ENCODE measurements around the gene LBR.

The LBR gene

DNA sequence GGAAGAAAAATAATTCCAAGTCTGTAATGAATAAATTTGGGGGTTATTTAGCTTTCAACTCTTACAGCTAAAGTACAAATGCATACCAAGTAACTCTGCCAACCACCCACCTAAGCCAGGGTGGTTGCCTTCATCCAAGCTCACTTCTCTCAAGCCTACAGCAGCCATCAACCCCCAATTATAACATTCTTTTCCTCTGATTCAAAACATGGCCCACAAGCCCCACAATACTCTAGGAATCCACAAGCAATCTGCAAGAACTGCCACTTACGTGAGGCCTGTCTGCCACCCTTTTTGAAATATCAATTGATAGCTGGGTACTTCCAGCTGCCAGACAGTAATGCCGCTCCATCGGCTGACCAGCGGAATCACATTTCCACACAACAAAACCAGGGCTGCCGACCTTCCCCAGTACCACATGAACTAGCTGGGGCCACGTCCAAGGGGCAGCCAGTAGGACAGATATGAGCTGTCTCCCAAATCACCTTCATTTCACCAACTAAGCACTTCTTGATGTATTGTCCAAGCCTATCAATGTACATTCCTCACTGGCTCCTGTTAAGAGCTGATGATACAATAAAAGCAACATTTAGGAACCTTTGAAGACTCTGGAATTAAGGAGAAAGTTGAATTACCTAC, 3.2 kb downstream of the LBR start:
- DNase-seq (ENCODE audit: extremely low read depth in 1 of 2, low read depth in 1 of 2): no peak

DNA sequence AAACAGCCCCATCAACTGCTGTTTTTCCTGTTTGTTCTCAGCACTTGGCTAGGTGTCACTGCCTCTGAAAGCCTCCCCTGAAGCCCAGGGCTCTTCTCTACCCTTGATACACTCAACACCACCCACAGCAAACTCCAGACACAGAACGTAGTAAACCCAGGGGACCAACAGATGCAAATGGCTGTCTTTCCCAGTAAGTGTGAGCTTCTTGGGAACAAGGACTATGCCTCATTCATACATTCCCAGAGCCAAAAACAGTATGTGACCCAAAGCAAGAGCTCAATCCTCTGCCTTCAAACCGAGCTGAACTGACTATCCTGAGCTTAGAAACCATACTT, 4.4 kb downstream of the LBR start:
- DNase-seq (ENCODE audit: extremely low read depth in 1 of 2, low read depth in 1 of 2): no peak

DNA sequence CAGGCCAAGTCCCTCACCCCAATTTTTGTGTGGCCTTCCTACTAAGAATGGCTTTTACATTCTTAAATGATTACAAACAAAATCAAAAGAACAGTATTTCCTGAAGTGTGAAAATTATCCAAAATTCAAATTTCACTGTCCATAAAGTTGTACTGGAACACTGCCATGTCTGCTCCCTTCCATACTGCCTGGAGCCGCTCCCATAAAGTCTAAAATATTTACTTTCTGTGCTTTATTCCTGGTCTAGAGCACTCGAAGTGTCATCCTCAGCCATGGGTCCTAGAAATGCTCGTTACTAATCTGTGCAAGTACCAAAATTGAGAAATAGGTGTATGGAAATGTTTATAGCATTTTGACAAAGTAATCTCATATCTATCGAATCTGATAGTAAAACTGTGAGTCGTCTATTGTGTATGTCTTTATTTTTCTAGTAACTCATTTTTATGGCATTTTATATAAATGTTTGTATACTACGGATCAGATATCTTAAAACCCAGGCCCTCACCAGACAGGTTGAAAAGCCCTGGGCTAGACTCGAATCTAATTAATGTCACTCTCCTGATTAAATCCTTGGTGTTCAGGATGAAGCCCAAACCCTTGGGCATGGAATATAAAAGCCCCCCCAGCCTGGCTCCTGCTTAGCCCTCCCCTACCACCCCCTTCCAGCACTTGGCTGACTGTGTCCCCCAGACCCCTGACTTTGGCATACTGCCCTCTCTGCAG, 4.9 kb downstream of the LBR start:
- DNase-seq (ENCODE audit: extremely low read depth in 1 of 2, low read depth in 1 of 2): no peak

DNA sequence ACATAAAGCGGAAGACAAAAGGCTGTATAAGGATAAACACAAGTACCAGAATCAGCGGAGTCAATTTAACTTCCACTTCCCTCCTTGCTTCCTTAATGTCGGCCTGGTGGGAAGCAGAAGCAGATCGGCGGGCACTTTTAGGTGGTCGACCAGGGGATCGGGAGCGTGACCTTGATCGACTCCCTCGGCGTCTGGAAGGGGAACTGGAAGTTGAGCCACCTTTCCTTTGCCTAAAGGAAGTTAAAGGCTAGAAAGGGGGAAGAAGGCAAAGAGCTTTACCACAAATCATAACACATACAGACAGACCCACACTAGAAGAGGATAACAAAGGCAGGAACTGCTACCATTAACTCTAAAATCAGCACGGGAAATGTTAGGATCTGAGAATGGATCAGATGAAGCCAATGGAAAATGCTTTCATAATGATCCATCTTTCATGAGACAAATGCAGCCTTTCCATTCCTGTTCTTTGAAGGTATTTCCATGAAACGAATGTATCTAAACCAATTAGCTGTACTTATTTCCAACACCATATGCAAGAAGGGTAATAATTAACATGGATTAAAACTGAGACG, 5.7 kb downstream of the LBR start:
- no peak for DNase-seq (ENCODE audit: extremely low read depth in 1 of 2, low read depth in 1 of 2)

DNA sequence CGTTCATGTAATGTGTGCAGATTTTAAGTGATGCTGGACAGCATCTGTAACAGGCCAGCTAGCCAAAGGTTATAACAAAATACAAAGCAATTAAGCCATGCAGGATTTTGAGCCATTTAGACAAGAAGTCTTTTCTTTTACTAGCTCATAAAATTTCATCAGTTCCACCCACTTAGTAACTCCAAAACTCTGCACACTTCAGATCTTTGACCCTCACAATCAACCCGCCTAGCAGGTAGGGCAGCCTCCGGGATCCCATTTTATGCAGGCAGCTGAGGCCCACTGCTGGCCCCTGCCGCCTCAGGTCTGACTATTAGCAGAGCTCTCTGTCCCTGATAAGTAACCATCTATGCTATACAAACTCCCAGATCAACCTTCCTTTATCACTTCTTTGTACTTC, 9.2 kb downstream of the LBR start:
- no peak for DNase-seq (ENCODE audit: extremely low read depth in 1 of 2, low read depth in 1 of 2)

DNA sequence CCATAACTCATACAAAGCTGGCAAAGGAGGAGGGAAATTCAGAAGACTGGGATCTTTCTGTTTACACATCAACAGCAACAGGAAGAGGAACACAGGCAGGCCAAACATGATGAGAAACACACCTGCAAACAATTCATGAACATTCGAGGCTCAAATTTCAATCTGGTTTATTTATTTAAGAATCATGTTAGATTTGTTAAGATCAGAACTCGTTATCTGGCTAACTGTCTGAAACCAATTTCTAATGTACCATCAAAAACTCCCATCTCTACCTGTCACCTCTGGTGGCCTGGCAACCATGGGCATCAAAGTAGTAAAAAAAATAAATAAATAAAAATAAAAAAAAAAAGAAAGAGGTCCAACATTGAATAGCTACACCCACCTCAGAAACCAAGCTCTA, 9.8 kb downstream of the LBR start:
- no peak for DNase-seq (ENCODE audit: extremely low read depth in 1 of 2, low read depth in 1 of 2)

DNA sequence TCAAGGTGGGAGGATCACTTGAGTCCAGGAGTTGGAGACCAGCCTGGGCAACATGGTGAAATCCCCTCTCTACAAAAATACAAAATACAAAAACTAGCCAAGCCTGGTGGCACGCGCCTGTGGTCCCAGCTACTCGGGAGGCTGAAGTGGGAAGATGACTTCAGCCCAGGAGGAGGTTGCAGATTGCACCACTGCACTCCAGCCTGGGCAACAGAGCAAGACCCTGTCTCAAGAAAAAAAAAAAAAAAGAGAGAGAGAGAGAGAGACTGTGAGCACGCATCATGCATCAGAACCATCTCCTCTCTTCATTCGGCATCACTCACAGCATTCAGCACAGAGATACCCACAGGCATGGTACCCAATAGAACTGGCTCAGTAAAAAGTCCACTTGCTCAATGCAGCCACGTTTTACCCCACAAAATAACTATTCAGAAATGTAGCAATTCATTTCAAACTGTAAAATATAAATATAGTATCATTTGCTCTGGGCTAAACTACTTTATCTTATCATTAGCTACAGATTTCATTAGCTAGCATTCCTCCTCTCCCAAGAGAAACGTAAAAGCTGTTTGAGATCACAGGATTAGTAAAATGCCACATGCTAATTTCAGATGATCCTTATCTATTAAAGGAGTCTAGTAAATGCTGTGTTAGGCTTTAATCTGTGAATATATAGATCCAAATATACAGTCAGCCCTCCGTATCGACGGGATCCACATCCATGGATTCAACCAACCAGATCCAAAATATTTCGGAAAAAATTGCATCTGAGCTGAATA, 11.7 kb downstream of the LBR start:
- no peak for DNase-seq (ENCODE audit: extremely low read depth in 1 of 2, low read depth in 1 of 2)

DNA sequence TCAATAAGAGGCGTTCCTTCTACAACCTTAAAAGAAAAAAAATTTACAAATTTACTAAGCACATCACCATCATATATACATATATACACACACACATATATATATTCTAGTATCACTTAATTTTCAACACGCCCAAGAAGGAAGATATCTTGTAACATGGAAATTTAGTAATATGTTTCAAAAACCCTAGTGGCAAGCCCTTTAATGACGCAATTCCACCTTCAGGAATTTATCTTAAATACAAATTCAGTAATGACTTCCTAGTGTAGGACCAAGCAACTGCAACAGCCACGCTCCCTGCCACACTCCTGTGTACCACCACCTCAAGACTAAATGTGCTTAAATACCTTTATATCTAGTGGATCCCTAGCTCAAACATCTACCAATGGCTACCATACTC, 12.5 kb downstream of the LBR start:
- DNase-seq (ENCODE audit: extremely low read depth in 1 of 2, low read depth in 1 of 2): no peak

DNA sequence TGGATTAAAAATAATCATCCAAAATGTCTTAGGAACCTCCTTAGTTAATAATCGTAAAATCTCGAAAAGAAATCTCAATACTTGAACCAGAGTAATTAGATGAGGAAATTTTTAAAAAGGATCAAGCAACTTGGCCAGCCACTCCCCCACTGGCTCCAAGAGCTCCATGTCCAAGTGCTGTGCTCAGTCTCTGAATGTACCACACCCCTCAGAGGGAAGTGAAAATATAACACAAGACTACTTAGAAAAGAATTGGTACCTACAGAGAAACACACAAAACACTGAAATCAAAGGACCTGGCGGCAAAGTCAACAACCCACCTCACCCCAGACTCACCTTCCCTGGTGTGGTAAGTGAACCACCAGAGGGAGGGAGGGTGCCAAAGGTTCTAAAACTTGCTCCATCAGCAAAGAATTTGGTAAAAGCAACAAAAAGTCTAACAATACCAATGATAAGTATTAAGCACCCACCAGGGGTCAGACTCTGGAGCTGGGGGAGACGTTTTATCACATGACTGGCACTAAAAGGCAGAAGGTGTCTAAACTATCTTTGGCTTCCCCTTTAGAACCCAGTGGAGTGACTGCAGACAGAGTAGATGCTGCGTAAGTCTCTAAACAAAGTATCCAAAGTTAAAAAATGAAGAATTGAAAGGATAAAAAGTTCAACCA, 14.0 kb downstream of the LBR start:
- DNase-seq (ENCODE audit: extremely low read depth in 1 of 2, low read depth in 1 of 2): no peak

DNA sequence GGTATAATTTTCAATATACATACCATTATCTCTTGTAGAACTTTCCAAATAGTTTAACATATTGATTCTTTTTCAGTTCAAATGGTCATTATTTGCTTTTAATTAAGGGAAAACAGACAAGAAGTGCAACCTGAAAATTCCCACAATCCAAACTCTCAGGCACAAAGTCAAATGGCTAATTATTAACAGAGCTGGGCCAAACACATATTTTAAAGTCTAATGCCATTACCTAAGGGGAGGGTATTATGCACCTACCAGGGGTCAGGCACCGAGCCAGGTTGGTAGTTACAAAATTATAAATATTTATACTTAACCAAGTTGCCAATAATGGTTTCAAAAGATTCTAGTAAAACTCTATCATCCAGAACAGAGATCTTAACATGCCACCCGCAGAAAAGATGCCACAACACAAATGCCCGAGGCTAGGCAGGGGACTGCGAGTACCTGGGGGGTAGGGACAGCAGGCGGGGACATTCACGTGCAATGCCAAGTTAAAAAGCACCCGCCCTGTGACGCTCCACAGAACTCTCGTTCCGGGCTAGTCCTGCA, 15.0 kb downstream of the LBR start:
- DNase-seq (ENCODE audit: extremely low read depth in 1 of 2, low read depth in 1 of 2): no peak

DNA sequence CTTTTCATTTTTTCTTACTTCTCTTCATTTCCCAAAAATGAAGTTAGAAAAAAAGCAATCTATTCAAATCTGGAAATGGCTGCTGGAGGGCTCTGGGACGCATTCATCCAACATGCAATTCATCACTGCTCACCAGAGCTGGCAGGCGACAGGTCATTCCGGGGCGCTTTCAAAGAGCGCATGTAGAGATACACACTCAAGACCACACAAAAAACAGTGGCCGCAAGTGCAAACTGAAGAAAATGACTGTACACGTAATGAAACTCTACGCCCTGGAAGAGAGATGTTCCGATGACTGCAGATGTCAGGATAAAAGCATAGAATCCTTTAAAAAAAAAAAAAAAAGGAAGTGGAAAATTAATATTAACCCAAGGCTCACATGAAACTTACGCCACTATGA, 15.5 kb downstream of the LBR start:
- no peak for DNase-seq (ENCODE audit: extremely low read depth in 1 of 2, low read depth in 1 of 2)

DNA sequence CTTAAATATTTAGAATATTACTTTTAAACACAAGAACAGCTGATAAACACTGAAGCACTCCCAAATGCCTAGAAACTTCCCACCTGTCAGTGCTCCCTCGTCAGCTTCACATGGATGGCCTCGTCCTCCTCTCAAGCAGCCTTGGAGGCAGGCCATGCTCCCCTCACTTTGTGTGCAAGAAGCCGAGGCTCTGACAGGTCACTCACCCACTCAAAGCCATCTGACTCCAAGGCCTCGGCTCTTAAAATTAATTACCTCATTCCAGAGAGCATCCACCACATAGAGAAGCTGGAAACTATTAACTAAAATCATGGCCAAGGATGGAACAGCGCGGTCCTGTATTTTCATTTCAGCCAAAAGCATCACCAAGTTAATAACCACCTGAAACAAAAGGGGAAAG, 17.8 kb downstream of the LBR start:
- no peak for DNase-seq (ENCODE audit: extremely low read depth in 1 of 2, low read depth in 1 of 2)

DNA sequence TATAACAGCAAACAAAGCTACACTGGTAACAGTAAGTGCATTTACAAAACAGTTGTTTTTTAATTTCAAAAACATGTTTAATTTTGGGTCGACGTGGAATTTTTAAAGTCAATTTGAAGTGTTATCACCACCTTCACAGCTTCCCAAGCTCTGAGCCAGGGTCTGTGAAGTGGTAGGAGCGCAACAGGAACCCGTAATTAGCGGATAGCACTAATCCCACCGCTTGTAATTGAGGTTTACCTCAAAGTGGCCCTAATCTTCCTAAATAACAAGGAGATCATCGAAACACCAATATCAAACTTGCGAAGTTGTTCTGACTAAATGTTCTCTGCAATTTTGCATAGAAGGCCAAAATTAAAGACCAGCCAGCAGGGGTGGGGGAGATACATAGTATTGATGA, 18.8 kb downstream of the LBR start:
- DNase-seq (ENCODE audit: extremely low read depth in 1 of 2, low read depth in 1 of 2): no peak

DNA sequence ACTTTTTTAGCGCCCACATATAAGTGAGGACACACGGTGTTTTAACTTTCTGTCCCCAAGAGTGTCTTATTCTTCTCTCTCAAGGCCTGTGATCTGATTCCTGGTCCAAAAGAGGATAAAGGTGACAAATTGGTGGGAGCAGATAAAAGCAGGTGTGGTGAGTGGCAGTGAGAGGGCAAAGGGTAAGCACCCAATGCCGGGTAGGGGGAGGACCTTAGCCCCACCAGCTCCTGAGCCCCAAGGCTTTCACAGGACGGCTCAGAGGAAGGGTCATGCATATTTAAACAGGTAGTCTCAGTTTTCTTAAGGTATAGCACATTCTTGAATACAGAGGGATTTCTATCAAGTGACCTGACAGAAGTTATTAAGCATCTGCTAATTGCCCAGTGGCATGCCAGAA, 19.6 kb downstream of the LBR start:
- DNase-seq (ENCODE audit: extremely low read depth in 1 of 2, low read depth in 1 of 2): no peak

DNA sequence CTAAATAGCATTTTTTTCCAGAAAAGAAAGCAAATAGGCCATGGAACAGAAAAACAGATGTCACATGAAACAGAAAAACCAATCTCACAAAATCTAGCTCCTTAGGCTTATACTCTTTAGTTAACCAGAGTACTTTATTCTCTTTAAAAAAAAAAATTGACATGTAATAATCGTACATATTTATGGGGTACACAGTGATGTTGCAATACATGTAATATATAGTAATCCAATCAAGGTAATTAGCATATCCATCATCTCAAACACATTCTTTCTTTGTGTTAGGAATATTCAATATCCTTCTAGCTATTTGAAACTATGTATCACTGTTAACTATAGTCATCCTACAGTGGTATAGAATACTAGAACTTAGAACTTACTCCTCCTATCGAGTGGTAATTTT, 20.1 kb downstream of the LBR start:
- DNase-seq (ENCODE audit: extremely low read depth in 1 of 2, low read depth in 1 of 2): no peak

DNA sequence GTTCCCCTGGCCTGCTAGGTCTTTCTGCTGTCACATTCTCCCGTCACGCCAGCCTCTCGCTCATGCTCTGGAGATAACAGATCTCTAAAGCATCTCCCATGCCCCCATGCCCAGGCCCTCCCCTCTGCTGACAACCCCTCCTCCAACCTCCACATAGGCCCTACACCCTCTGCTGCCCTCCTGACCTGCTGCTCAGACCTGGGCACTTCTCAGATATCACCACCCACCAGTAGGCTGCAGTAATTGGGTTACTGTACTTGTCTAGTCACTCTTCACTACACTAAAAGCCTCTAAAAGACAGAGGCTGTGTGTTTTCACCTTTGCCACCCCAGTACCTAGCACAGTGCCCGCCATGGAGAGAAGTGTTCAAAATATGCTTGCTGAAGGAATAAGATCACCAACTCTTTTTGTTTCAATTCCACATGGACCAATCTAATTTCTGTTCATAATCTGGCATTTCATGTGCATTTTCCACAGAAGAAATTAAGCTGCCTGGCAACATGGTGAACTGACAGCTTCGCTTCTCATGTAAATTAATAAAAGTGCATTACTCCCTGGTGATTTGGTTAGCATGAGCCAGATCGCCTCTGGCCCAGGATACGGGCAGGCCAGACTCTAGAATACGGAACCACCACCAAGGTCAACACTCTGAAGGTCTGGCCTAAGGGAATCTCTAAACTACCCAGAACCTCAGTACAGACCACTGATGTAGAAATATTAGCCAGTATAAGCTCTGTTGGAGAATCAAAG, 20.7 kb downstream of the LBR start:
- no peak for DNase-seq (ENCODE audit: extremely low read depth in 1 of 2, low read depth in 1 of 2)

DNA sequence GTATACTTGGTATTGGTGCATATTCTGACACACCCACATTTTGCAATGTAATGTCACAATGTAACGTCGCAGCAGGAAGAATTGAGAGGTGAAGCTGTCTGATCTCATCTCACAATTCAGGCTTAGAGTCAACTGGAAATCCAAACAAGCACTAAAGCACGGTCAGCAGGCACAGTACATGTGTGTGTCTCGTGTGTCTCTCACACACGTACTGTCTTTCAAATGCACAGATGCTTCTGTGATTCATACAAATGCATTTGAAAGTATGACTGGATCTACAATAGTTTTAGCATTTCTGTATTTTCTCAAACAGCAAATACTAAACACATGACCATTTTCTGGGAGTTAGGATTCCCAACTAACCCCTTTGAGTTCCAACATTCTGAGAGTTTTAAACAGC, 26.9 kb downstream of the LBR start:
- no peak for DNase-seq (ENCODE audit: extremely low read depth in 1 of 2, low read depth in 1 of 2)

DNA sequence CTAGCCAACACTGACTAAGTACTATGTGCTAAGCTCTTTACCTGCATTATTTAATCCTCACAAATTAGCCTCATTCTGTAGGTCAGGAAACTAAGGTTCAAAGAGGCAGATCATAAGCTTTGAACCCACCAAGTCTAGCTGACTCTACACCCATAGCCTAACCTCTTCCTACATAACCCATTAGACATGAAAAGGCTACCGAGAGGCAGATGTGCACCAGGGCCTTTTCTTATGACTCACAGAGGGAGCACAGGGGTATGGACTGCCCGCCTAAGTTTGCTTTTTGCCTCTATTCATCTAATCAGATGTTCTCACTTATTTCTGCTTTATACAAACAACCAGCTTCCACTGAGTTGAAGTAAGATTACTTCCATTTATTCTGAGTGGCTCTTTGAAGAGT, 31.5 kb downstream of the LBR start:
- no peak for DNase-seq (ENCODE audit: extremely low read depth in 1 of 2, low read depth in 1 of 2)

DNA sequence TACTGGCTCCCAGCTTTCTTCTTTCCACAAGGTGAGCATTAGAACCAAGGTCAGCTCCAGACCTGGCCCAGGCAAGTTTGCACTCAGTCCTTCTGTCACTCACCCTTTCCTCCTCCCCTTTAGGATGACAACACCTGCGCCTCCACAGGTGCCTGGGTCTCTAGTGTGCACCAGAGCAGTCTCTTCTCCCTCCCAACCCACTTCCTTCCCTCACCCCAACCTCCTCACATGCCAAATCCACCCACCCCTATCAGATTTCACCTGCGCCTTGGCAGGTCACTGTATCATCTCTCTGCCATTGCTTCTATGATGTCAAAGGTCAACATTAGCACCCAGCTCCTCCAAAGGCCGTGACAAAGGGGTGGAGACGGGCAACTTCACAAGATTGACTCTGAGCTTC, 38.0 kb downstream of the LBR start:
- DNase-seq (ENCODE audit: extremely low read depth in 1 of 2, low read depth in 1 of 2): no peak

DNA sequence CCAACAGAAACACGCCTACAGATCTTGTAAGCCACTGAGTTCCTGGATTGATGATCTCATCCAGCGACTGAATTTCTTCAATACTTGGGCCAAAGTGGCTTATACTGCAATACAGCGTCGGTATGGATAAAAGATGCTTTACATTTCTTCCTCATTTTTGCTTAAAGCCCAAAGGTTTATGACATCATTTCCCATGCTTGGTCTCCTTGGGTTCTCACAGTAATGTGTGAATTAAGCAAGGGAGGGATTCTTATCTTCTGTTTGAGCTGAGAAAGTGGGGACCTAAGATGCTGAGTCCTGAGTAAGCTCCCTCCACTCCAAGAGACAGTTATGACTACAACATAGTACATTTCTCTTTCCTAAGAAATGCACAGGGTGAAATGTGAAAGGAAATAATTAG, 39.5 kb downstream of the LBR start:
- DNase-seq (ENCODE audit: extremely low read depth in 1 of 2, low read depth in 1 of 2): no peak

Measured in activated CD8-positive, alpha-beta memory T cell treated with anti-CD3 and anti-CD28 coated beads for 1 hour (primary cell).